ENCODE data around the gene C3AR1.
A peak's percentile ranks its signal among the peaks of the same experiment; 100 is the strongest.
"Not testable (repeated sequence)": the region's sequence is repeated elsewhere in the genome, so short reads cannot be mapped to it uniquely, and the experiment has no call there.

Gene C3AR1

GRCh38 chr12:8028267-8028666 is 37.9 kb downstream of the C3AR1 start:
- DNase-seq (ENCODE audit: low read depth in 3 of 3), result no peak

GRCh38 chr12:8027856-8028255 is 38.3 kb downstream of the C3AR1 start:
- no peak for DNase-seq (ENCODE audit: low read depth in 3 of 3)

GRCh38 chr12:8026291-8026900 is 39.8 kb downstream of the C3AR1 start:
- DNase-seq (ENCODE audit: low read depth in 3 of 3), result peak; percentile 93 to 94 (median 93)

DNA sequence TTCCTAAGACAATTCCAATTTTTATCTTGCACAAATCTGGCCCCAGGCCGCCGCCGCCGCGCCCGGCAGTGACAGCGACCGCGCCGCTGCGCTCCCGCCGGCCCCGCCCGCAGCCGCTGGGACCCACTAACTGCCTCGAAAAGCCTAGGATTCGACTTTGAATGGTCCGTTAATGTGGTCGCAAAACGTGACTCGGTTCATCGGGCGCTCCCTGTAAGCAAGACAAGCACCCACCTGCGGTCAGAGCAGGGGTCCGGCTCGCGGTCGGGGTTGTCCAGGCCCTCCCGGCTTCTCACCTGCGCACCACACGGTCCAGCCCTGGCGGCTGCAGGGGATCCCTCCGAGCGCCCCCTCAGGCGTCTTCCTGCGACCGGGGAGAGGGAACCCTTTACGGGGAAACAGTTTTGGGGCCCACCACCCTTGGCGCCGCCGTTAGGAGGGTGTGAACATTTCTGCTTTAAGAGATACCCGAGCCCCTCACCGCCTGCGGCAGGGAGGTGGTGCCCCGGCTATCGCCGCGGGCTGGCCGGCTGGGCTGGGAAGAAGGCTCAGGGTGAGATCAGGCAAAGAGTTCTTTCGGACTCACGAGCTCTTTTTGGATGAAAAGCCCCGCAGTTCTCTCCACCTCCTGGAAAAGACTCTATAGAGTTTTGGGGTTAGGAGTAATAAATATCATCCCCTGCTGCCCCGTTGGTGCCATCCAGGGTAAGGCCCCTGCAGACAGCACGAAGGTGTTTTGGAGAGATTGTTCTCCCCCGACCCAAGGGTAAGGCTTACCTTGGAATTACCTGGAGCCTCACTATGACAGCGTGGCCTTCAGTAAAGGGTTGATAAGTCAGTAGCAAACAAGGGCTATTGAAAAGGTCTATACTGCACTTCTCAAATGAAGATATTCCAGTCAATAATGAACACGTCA is 47.2 kb downstream of the C3AR1 start:
- no peak for DNase-seq (ENCODE audit: low read depth in 3 of 3)

DNA sequence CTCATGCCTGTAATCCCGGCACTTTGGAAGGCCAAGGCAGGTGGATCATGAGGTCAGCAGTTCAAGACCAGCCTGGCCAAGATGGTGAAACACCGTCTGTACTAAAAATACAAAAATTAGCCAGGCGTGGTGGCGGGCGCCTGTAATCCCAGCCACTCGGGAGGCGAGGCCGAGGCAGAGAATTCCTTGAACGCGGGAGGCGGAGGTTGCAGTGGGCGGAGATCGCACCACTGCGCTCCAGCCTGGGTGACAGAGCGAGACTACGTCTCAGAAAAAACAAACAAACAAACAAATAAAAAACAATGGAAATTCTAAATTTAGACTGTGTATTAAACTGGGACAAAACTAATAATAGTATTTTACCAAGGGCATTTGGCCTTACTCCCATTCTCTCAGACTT is 47.9 kb downstream of the C3AR1 start:
- not testable (repeated sequence) for DNase-seq (ENCODE audit: low read depth in 3 of 3)

GRCh38 chr12:8014836-8015235 is 51.3 kb downstream of the C3AR1 start:
- no peak for DNase-seq (ENCODE audit: low read depth in 3 of 3)

DNA sequence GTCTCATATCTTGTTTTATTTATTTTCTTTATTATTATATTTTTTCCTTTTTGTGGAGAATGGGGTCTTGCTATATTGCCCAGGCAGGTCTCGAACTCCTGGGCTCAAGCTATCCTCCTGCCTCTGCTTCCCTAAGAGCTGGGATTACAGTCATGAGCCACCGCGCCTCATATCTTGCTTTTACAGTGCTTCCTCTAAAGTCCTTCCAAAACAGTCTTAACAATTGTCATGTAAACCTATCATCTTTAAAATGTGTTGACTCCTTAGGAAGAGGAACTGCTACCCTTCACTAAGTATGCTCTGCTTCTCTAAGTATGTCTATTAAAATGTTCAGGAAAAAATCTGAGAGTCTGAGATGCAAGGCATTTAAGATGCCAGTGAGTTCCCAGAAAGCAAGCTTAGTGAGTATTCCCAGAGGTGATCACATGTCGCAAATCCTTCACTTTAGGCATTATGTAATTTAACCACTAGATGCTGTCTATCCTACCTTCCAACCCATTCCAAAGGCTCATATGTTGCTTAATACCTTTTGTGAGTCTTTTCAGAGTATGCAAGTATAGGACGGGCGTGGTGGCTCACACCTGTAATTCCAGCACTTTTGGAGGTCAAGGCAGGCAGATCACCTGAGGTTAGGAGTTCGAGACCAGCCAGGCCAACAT is 53.4 kb downstream of the C3AR1 start:
- no peak for DNase-seq (ENCODE audit: low read depth in 3 of 3)

DNA sequence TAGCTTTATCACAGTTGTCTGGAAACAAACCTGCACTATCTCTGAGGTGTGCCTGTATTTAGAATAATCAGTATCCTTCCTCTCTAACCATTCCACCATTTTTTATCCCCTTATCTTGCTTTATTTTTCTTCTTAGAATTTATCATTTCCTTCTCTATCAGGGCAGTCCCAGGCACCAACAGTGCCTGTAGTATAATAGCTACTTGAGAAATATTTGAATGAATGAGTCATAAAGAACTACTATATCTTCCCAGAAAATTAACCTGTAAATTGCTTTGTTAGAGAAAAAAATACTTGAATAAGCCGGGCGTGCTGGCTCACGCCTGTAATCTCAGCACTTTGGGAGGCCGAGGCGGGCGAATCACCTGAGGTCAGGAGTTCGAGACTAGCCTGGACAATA is 54.8 kb downstream of the C3AR1 start:
- no peak for DNase-seq (ENCODE audit: low read depth in 3 of 3)

All from stimulated activated CD4-positive, alpha-beta T cell treated with anti-CD3 and anti-CD28 coated beads, TNF-alpha, amount 100 ng/mL, for 48 hours (primary cell).